Glutamatergic neuron (in vitro differentiated cells): Measurements from ENCODE around the gene GABRR3. TPM values are rescaled to one million over a fixed set of nuclear protein-coding genes. Genes with fewer than 3 reads are reported as not detected.
"Not testable (repeated sequence)": the region's sequence is repeated elsewhere in the genome, so short reads cannot be mapped to it uniquely, and the experiment has no call there.

Experiments
- DNase-seq: peaks from one replicate; pipeline ENCODE4 v3.0.0; 2022
- H3K27ac Mint-ChIP-seq: one replicate; pipeline ENCODE4 v1.8.0; 2020; ENCODE audit warnings: mild to moderate bottlenecking, mixed read lengths, inconsistent platforms; ENCODE audit not compliant: unreplicated experiment
- H3K27me3 Mint-ChIP-seq: one replicate; pipeline ENCODE4 v1.8.0; 2020; ENCODE audit warnings: mild to moderate bottlenecking, moderate library complexity, mixed read lengths, inconsistent platforms; ENCODE audit not compliant: unreplicated experiment
- H3K36me3 Mint-ChIP-seq: one replicate; pipeline ENCODE4 v1.8.0; 2020; ENCODE audit warnings: mild to moderate bottlenecking, mixed read lengths, inconsistent platforms; ENCODE audit not compliant: unreplicated experiment
- H3K4me1 Mint-ChIP-seq: one replicate; pipeline ENCODE4 v1.8.0; 2020; ENCODE audit warnings: mild to moderate bottlenecking, low read depth, mixed read lengths, inconsistent platforms; ENCODE audit not compliant: unreplicated experiment
- H3K4me3 Mint-ChIP-seq: one replicate; pipeline ENCODE4 v1.8.0; 2020; ENCODE audit warnings: mild to moderate bottlenecking, mixed read lengths, inconsistent platforms; ENCODE audit not compliant: unreplicated experiment
- H3K9me3 Mint-ChIP-seq: one replicate; pipeline ENCODE4 v1.8.0; 2020; ENCODE audit warnings: mild to moderate bottlenecking, moderate library complexity, mixed read lengths, inconsistent platforms; ENCODE audit not compliant: unreplicated experiment
- CTCF ChIP-seq: fragments of 200-600 bp; sonication (generic); IDR thresholded peaks from one replicate; pipeline ENCODE4 v1.5.0; 2021; ENCODE audit not compliant: partially characterized antibody, unreplicated experiment
- total RNA-seq: library from RNA; stranded (reverse); fragmentation: NEBNext Ultra II Directional; extraction: Animal tissue kit (Norgen Biotek cat#: 25700); gene quantifications from one replicate; pipeline ENCODE4 v1.2.1, GENCODE V29; 2021; ENCODE audit not compliant: unreplicated experiment

Gene GABRR3
- total RNA-seq, 1 donor from 2014 or later, result not detected

DNA sequence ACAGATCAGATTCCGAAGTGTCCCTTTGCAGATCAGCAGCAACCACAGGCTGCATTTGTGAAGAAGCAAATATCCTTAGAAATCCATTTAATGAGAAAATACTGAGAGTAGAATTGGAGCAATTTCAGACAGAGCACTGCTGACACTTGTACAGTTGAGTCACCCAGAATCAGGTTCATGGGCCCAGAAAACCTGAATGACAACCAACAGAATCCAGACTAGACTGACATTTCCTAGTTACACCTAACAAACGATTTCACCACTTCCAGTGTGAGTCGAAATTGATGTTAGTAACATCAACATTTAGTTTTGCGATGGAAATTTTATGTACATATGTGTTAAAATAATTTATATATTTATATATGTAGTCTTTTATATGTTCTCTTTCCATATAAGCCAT, 16.8 kb downstream of the GABRR3 start:
- peaks cover 9% of the 10 kb centered on the region for H3K4me1 Mint-ChIP-seq

DNA sequence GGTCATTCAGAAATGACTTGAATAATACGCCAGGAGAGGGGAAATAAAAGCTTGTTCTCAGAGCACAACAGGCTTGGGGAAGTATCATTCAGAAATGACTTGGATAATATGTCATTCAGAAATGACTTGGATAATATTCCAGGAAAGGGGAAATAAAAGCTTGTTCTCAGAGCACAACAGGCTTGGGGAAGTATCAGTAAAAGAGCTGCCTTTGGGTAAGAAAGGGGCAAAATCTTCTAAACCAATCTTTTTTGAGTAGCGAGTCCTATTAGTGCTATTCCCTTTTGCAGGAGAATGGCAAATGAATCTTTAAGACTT, 20.9 kb downstream of the GABRR3 start:
- Mint-ChIP-seq H3K4me1 (no peaks in the 10 kb centered on the region), H3K36me3 (no peaks in the 10 kb centered on the region), H3K9me3 (no peaks in the 10 kb centered on the region), H3K4me3 (no peak overlapping the region), H3K27ac (no peak overlapping the region), H3K27me3 (no peaks in the 10 kb centered on the region)
- no peak for TF ChIP-seq CTCF
- DNase-seq, result no peak

More for the DNA sequence above, 16.8 kb downstream of the GABRR3 start:
- H3K27ac Mint-ChIP-seq, result no peak overlapping the region
- H3K9me3 Mint-ChIP-seq, result no peaks in the 10 kb centered on the region
- no peaks in the 10 kb centered on the region for H3K27me3 Mint-ChIP-seq
- H3K4me3 Mint-ChIP-seq, result no peak overlapping the region
- no peak for DNase-seq
- no peaks in the 10 kb centered on the region for H3K36me3 Mint-ChIP-seq
- TF ChIP-seq CTCF, result no peak

- peak; percentile 10 for TF ChIP-seq CTCF
- no peaks in the 10 kb centered on the region for H3K36me3 Mint-ChIP-seq
- no peak overlapping the region for H3K27ac Mint-ChIP-seq
Measured at GRCh38 chr3:98013411-98014267, 21.5 kb downstream of the GABRR3 start.

DNA sequence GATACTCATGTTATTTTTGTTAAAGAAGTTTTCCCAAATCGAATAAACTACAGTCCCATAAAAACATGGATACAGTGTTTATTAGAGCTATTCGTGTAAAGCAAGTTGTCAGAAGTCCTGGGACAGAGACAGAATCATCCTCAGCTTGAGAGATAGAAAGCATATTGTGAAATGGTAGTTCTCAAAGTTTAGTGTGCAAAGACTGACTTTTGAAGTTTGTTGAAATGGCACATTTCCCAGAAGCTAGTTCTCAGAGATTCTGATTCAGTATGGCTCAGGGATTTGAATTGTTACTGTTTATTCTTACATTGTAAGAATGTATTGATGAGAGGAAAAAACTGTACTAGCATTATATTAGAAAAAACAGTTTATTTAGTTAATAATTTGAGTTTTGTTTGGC, 22.1 kb downstream of the GABRR3 start:
- H3K27ac Mint-ChIP-seq, result no peak overlapping the region
- no peak overlapping the region for H3K4me3 Mint-ChIP-seq
- no peak for DNase-seq
- no peaks in the 10 kb centered on the region for H3K36me3 Mint-ChIP-seq
- H3K27me3 Mint-ChIP-seq, result no peaks in the 10 kb centered on the region
- H3K9me3 Mint-ChIP-seq, result no peaks in the 10 kb centered on the region
- no peak for TF ChIP-seq CTCF
- no peaks in the 10 kb centered on the region for H3K4me1 Mint-ChIP-seq

More at GRCh38 chr3:98013411-98014267, 21.5 kb downstream of the GABRR3 start:
- no peaks in the 10 kb centered on the region for H3K27me3 Mint-ChIP-seq
- no peak overlapping the region for H3K4me3 Mint-ChIP-seq
- no peak for DNase-seq
- no peaks in the 10 kb centered on the region for H3K9me3 Mint-ChIP-seq
- no peaks in the 10 kb centered on the region for H3K4me1 Mint-ChIP-seq

DNA sequence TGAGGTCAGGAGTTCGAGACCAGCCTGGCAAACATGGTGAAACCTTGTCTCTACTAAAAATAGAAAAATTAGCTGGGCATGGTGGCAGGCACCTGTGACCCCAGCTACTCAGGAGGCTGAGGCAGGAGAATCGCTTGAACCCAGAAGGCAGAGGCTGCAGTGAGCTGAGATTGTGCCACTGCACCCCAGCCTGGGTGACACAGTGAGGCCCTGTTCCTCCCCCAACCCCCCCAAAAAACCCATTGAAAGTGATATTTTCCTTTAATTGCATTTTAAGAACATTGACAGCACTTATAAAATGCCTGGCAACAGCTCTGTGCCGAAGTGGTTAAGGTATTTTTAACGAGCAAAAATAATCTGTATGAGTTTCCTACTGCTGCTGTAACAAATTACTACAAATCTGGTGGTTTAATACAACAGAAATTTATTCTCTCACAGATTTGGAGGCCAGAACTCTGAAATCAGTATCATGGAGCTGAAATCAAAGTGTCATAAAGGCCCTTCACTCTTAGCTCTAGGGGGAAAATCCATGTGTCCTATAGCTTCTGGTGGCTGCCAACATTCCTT, 24.1 kb downstream of the GABRR3 start:
- H3K9me3 Mint-ChIP-seq, H3K4me3 Mint-ChIP-seq, H3K27ac Mint-ChIP-seq, H3K4me1 Mint-ChIP-seq, H3K36me3 Mint-ChIP-seq, DNase-seq, H3K27me3 Mint-ChIP-seq: not testable (repeated sequence)
